ENCODE measurements around the gene CRB2.

CRB2 gene

DNA sequence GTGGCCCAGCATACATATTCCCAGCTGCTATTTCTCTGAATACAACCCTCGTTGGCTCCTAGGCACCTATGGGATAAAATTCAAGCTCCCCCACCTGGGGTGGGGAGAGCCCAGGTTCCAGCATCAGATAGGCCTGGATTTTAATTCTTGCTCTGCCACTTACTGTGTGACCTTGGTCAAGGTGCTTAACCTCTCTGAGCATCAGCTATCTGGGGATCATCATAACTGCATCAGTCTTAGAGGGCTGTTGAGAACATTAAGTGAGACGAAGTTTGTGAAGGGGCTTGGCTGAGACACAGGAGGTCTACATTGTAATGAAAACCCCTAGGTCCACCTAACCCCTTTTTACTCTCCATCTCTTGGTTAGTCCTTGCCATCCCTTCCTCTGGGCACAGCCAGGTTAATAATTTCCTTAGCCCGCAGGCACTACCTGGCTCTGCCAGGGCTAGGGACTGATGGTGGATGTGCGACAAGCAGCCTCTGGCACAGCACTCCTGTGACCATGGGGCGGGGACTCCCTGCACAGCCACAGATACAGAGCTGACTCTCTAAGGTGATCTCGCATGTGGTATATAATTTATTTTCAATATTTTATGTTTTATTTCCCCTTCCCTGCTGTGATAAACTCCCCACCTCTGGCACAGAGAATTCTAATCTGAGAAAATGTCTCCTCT is 68.7 kb downstream of the CRB2 start:
- no peak for DNase-seq

DNA sequence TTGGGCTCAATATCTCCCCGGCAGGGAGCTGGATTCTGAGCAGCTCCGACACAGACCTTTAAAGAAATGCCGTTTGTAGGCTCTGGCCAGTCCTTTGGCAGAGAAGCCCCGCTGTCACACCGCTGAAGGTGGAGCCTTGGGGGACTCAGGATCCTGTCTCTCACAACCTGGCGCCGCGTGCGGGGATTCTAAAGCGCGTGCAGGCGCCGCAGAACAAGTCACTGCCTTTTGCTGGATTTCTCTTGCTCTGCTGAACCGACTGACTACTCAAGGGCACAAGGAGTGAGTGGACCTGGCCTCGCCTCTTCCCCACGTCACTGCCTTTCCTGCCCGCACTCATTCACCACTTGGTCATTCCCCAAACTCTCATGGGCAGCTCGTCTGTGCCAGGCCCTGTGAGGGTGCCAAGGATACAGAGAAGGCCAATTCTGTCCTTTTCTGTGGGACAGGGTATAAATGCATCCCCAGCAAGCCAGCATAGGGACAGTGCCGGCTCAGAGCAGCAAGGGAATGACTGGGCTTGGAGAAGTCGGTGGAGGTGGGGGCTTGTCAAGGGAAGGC is 69.3 kb downstream of the CRB2 start:
- no peak for DNase-seq

DNA sequence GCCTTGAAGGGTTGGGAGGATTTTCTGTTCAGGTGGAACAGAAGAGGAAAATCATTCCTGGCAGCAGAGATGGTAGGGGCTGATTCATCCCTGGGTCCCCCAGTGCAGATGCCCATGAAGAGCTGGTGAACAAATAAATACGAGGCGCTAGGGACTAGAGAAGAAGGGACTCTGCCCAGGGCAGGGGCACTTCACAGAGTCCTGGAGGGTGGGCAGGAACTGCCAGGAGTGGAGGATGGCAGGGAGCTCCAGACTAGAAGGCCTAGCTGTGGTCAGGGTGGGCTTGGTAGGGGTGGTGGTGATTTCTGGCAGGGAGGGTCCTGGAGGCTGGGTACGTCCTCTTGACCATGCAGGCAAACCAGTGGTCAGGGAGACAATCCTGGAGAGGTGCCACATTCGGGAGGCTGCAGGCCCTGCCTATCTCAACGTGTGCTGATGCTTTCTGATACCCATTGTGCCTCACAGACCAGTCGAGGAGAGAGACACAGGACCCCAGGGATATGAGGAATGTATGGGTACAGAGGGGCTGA is 69.9 kb downstream of the CRB2 start:
- no peak for DNase-seq

DNA sequence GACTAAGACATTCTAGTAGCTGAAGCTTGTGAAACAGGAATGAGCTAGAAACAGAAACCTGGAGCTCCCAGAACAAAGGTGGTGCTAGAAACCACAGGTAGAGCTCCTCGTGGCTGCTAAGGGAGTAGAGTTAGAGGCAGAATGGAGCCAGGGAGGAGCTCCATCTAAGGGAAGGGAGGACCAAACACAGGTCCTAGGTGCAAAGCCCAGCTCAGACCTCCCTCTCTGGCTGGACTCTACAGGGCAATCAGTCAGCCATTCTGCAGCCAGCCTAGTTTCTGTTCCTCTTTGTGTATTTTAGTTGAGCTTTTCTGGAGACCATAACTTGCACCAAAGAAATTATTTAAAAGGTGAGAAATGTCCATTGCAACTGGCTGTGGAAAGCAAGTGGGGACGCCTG is 70.4 kb downstream of the CRB2 start:
- DNase-seq, result no peak
